Activated gamma-delta T cell (primary cell): ENCODE results near the gene FGG.
A peak's percentile ranks its signal among the peaks of the same experiment; 100 is the strongest.

Experiments used
- DNase-seq: peaks from one replicate; lab custom pipeline; 2025; lab: John Stamatoyannopoulos, UW
- total RNA-seq, 2 donors: gene quantifications; one replicate each; lab custom pipeline; 2026; lab: John Stamatoyannopoulos, UW

The FGG gene
- total RNA-seq: 0 reads per million in 2 donors

- DNase-seq: no peak
Observed at GRCh38 chr4:154612472-154613414, at the start of gene FGG. Gene FGG (minus strand): TSS chr4:154612656. CDS start chr4:154612609, 47 bp downstream.

GRCh38 chr4:154660052-154660451, 47.6 kb upstream of the FGG start:
- DNase-seq: no peak

GRCh38 chr4:154658680-154659405, 46.4 kb upstream of the FGG start:
- DNase-seq: no peak

- no peak for DNase-seq
Observed at GRCh38 chr4:154643493-154643892, 31.0 kb upstream of the FGG start.

- no peak for DNase-seq
Observed at GRCh38 chr4:154642373-154643009, 30.0 kb upstream of the FGG start.

GRCh38 chr4:154640999-154641398, 28.5 kb upstream of the FGG start:
- DNase-seq: no peak

GRCh38 chr4:154634058-154634457, 21.6 kb upstream of the FGG start:
- no peak for DNase-seq

GRCh38 chr4:154631828-154632227, 19.4 kb upstream of the FGG start:
- no peak for DNase-seq

GRCh38 chr4:154630324-154630723, 17.9 kb upstream of the FGG start:
- DNase-seq: no peak

GRCh38 chr4:154626793-154627484, 14.5 kb upstream of the FGG start:
- peak; percentile 10 for DNase-seq

GRCh38 chr4:154625971-154626370, 13.5 kb upstream of the FGG start:
- no peak for DNase-seq

GRCh38 chr4:154623995-154624394, 11.5 kb upstream of the FGG start:
- no peak for DNase-seq

GRCh38 chr4:154623436-154623835, 11.0 kb upstream of the FGG start:
- DNase-seq: no peak

- DNase-seq: no peak
Observed at GRCh38 chr4:154622598-154622997, 10.1 kb upstream of the FGG start.

GRCh38 chr4:154620111-154620510, 7.7 kb upstream of the FGG start:
- no peak for DNase-seq

GRCh38 chr4:154618708-154619315, 6.4 kb upstream of the FGG start:
- DNase-seq: no peak

GRCh38 chr4:154617820-154618317, 5.4 kb upstream of the FGG start:
- no peak for DNase-seq

- DNase-seq: no peak
Observed at GRCh38 chr4:154616731-154617130, 4.3 kb upstream of the FGG start.

- DNase-seq: no peak
Observed at GRCh38 chr4:154616287-154616686, 3.8 kb upstream of the FGG start.

- no peak for DNase-seq
Observed at GRCh38 chr4:154615211-154615610, 2.8 kb upstream of the FGG start.

GRCh38 chr4:154614306-154614705, 1.9 kb upstream of the FGG start:
- no peak for DNase-seq
